K562 (cell line): ENCODE measurements around the gene PPM1N. TPM values are rescaled to one million over a fixed set of nuclear protein-coding genes. Genes with fewer than 3 reads are reported as not detected.

Experiments used
- ATAC-seq: fragments of 200-7000 bp; cut with Tn5 transposase; 3 replicates; pipeline ENCODE4 v1.9.1; 2020; ENCODE audit warnings: moderate library complexity
- BruUV-seq: library from RNA; stranded (reverse); fragments of 400-500 nt; replicated peaks from 2 replicates; lab custom pipeline; 2021; lab: Mats Ljungman, UMichigan
- CTCF ChIA-PET: fragments of 300-600 bp; formaldehyde crosslinking; extraction: SDS; loops from one replicate; lab custom pipeline; 2021; ENCODE audit warnings: low intra/inter-chr PET ratio; lab: Yijun Ruan, JAX
- POLR2A ChIA-PET: fragments of 300-600, 350-650 bp; sonication (Branson Sonifier 250); formaldehyde crosslinking; extraction: SDS; loops from one replicate; lab custom pipeline; 2021; ENCODE audit warnings: antibody characterized with exemption, inconsistent platforms; lab: Yijun Ruan, JAX
- DNase-seq, 4 experiments: peaks; one replicate each; pipeline versions ENCODE4 v3.0.0 to v3.0.0-alpha.2; 2011 to 2018; ENCODE audit warnings: low spot score in 3 of 4, mixed read lengths in 3 of 4; ENCODE audit errors: extremely low read depth in 1 of 4
- FAIRE-seq: peaks from 2 replicates; lab custom pipeline; 2011; peaks lifted over from hg19 to GRCh38; lab: Jason Lieb, UNC
- H2AFZ ChIP-seq: 2 replicates; pipeline ENCODE4 v1.6.0; 2011; ENCODE audit warnings: low read depth, low read length, control low read depth, inconsistent platforms
- H3K27ac ChIP-seq: fragments of 200-600 bp; 3 replicates; pipeline ENCODE4 v1.8.0; 2011; ENCODE audit warnings: low read depth, mild to moderate bottlenecking, control low read depth, inconsistent platforms, low read length, moderate library complexity, mixed read lengths; ENCODE audit errors: extremely low read depth
- H3K27me3 ChIP-seq, 2 experiments: fragments of 300-600 bp in 1 of 2; 2 replicates in 1 of 2; 3 replicates in 1 of 2; pipeline versions ENCODE4 v1.6.0 to v1.8.0; 2011; ENCODE audit warnings: inconsistent platforms in 2 of 2, low read length in 2 of 2, mild to moderate bottlenecking in 1 of 2, mixed read lengths in 1 of 2, moderate library complexity in 1 of 2; ENCODE audit not compliant: control insufficient read depth in 2 of 2, insufficient read depth in 2 of 2
- H3K36me3 ChIP-seq: fragments of 300-600 bp; 3 replicates; pipeline ENCODE4 v1.8.0; 2011; ENCODE audit warnings: mild to moderate bottlenecking, low read length, inconsistent platforms; ENCODE audit not compliant: control insufficient read depth, insufficient read depth
- H3K4me1 ChIP-seq, 2 experiments: fragments of 200-600 bp in 1 of 2; replicated peaks in 1 of 2; 2 replicates in 1 of 2; 3 replicates in 1 of 2; pipeline versions ENCODE4 v1.5.1 to v1.8.0; 2011; ENCODE audit warnings: inconsistent platforms in 2 of 2, low read length in 2 of 2, mild to moderate bottlenecking in 1 of 2, mixed read lengths in 1 of 2, moderate library complexity in 1 of 2; ENCODE audit not compliant: control insufficient read depth in 2 of 2, insufficient read depth in 2 of 2
- H3K4me2 ChIP-seq: 2 replicates; pipeline ENCODE4 v1.6.1; 2011; ENCODE audit warnings: low read length, control low read depth, inconsistent platforms, mixed read lengths; ENCODE audit not compliant: insufficient read depth
- H3K4me3 ChIP-seq: fragments of 200-600 bp; sonication (generic), shearing (Covaris generic); 2 replicates; pipeline ENCODE4 v1.5.1; 2016; ENCODE audit warnings: control low read depth, inconsistent platforms
- H3K79me2 ChIP-seq: fragments of 200-600 bp; 3 replicates; pipeline ENCODE4 v1.8.0; 2011; ENCODE audit warnings: low read length, inconsistent platforms; ENCODE audit not compliant: control insufficient read depth, insufficient read depth
- H3K9ac ChIP-seq, 2 experiments: 2 replicates each; pipeline versions ENCODE4 v1.6.0 to v1.6.1; 2011; ENCODE audit warnings: low read depth in 2 of 2, low read length in 2 of 2, control low read depth in 1 of 2, inconsistent platforms in 1 of 2, mild to moderate bottlenecking in 1 of 2, mixed read lengths in 1 of 2; ENCODE audit not compliant: insufficient read depth in 1 of 2
- H3K9me1 ChIP-seq: one replicate; pipeline ENCODE4 v1.6.0; 2011; ENCODE audit warnings: inconsistent platforms, mild to moderate bottlenecking, low read length, moderate library complexity; ENCODE audit not compliant: control insufficient read depth, insufficient read depth
- H3K9me3 ChIP-seq: replicated peaks from 2 replicates; pipeline ENCODE4 v1.5.1; 2011; ENCODE audit warnings: low read depth, low read length, inconsistent platforms; ENCODE audit not compliant: control insufficient read depth, insufficient read depth
- H4K20me1 ChIP-seq: replicated peaks from 2 replicates; pipeline ENCODE4 v1.6.1; 2011; ENCODE audit warnings: low read length, inconsistent platforms, mixed read lengths; ENCODE audit not compliant: control insufficient read depth, insufficient read depth
- BMI1 ChIP-seq: fragments of 150-350 bp; IDR thresholded peaks from 2 replicates; pipeline ENCODE4 v1.6.1; 2014; ENCODE audit warnings: low read length
- CBX2 ChIP-seq: fragments of 200-600 bp; sonication (generic); IDR thresholded peaks from one replicate; pipeline ENCODE4 v1.6.1; 2012; ENCODE audit warnings: mild to moderate bottlenecking, low read length, inconsistent platforms; ENCODE audit not compliant: insufficient read depth, poor library complexity, severe bottlenecking
- CREB1 ChIP-seq, 2 experiments: sonication (generic) in 1 of 2; formaldehyde crosslinking in 1 of 2; IDR thresholded peaks; 2 replicates each; pipeline versions ENCODE4 v1.6.1 to v1.8.0; 2012 to 2022; ENCODE audit warnings: inconsistent platforms in 1 of 2, mild to moderate bottlenecking in 1 of 2, missing genetic modification reagents in 1 of 2, moderate library complexity in 1 of 2
- EGR1 ChIP-seq: fragments of 450-650 bp; conservative IDR thresholded peaks from 2 replicates; pipeline ENCODE4 v1.6.1; 2017; ENCODE audit warnings: mild to moderate bottlenecking
- ELK1 ChIP-seq: sonication (generic); formaldehyde crosslinking; IDR thresholded peaks from 2 replicates; pipeline ENCODE4 v1.8.1; 2022; ENCODE audit warnings: missing genetic modification reagents
- JUND ChIP-seq, 2 experiments: IDR thresholded peaks; 2 replicates in 1 of 2; 3 replicates in 1 of 2; pipeline ENCODE4 v1.6.1; 2011; ENCODE audit warnings: borderline replicate concordance in 2 of 2, low read depth in 2 of 2, low read length in 2 of 2, improper control_type of control experiment in 1 of 2, missing biosample characterization in 1 of 2, missing genetic modification characterization in 1 of 2, missing genetic modification reagents in 1 of 2
- KLF1 ChIP-seq: fragments of 450-650 bp; IDR thresholded peaks from 2 replicates; pipeline ENCODE4 v1.6.1; 2016; ENCODE audit warnings: missing genetic modification characterization, missing compliant biosample characterization
- NRF1 ChIP-seq, 2 experiments: fragments of 450-650 bp; IDR thresholded peaks in 1 of 2; conservative IDR thresholded peaks in 1 of 2; 2 replicates each; pipeline ENCODE4 v1.6.1; 2014; ENCODE audit warnings: mild to moderate bottlenecking in 2 of 2
- POLR2B ChIP-seq: fragments of 450-650 bp; IDR thresholded peaks from 2 replicates; pipeline ENCODE4 v1.6.1; 2018; ENCODE audit warnings: low read depth; ENCODE audit not compliant: partially characterized antibody
- PRMT5 ChIP-seq: sonication (generic); formaldehyde crosslinking; IDR thresholded peaks from 2 replicates; pipeline ENCODE4 v1.5.0; 2020; ENCODE audit warnings: missing genetic modification reagents
- RBM34 ChIP-seq: fragments of 200-400 bp; formaldehyde crosslinking; IDR thresholded peaks from 2 replicates; pipeline ENCODE4 v1.6.1; 2018; ENCODE audit warnings: low read length, borderline replicate concordance; ENCODE audit not compliant: insufficient read depth
- SNAPC5 ChIP-seq: fragments of 250-450 bp; sonication (Bioruptor Pico); IDR thresholded peaks from 2 replicates; pipeline ENCODE4 v1.8.0; 2021; ENCODE audit warnings: moderate library complexity, mild to moderate bottlenecking, inconsistent platforms
- USF1 ChIP-seq: sonication (generic); formaldehyde crosslinking; IDR thresholded peaks from 2 replicates; pipeline ENCODE4 v1.9.0; 2022; ENCODE audit warnings: mild to moderate bottlenecking, missing genetic modification reagents
- ZBTB33 ChIP-seq: sonication (generic); formaldehyde crosslinking; IDR thresholded peaks from 2 replicates; pipeline ENCODE4 v1.8.1; 2023; ENCODE audit warnings: mild to moderate bottlenecking, missing genetic modification reagents
- ZNF79 ChIP-seq: fragments of 250-450 bp; sonication (Bioruptor Pico); IDR thresholded peaks from 2 replicates; pipeline ENCODE4 v1.4.0; 2020; ENCODE audit warnings: low read depth, mild to moderate bottlenecking, moderate library complexity
- WGBS: fragments of 100-300 bp; shearing (Covaris generic); methylation state at CpG from one replicate; pipeline ENCODE4 v1.1.6; 2016; ENCODE audit warnings: low coverage, mixed read lengths; ENCODE audit not compliant: insufficient coverage; ENCODE audit errors: missing lambda C conversion rate; 5-methylcytosine and 5-hydroxymethylcytosine counted together
- in situ Hi-C: fragments of 300-500 bp; cut with MboI; formaldehyde crosslinking; loops from 4 replicates; pipeline ENCODE4 v1.15.0; 2018; ENCODE audit warnings: inconsistent platforms, mixed read lengths
- intact Hi-C: fragments of 100-400 bp; cut with micrococcal nuclease; formaldehyde crosslinking; loops from 2 replicates; pipeline ENCODE4 v1.14.2; 2022
- polyA plus RNA-seq, 8 experiments: library from polyadenylated mRNA; depleted of rRNA in 4 of 8; stranded (reverse) in 5 of 8; unstranded in 3 of 8; fragments of >200 nt; fragmentation: Nextera tagmentation in 2 of 8; fragmentation: Illumina TruSeq in 1 of 8; extraction: Ambion mirVana in 2 of 8; extraction: Trizol in 1 of 8; gene quantifications; 2 replicates each; pipeline versions ENCODE4 v1.2.1 to v1.2.3, GENCODE V29; 2011 to 2014; ENCODE audit warnings: inconsistent platforms in 1 of 8, missing spikeins in 1 of 8
- total RNA-seq, 7 experiments: library from RNA; depleted of rRNA in 6 of 7; stranded (reverse); fragments of >200 nt in 6 of 7; fragmentation: Illumina TruSeq in 2 of 7; extraction: Trizol in 2 of 7; gene quantifications; 2 replicates each; pipeline versions ENCODE4 v1.2.1 to v1.2.3, GENCODE V29; 2011 to 2021; ENCODE audit warnings: low replicate concordance in 1 of 7

Gene PPM1N
- total and polyA plus RNA-seq, 9 of the 15 experiments (the other 6 are each of a cell fraction or from before 2014, with no cell fraction given): 4.5 to 15.6 (median 8.7) TPM

GRCh38 chr19:45499196-45500180, 1.2 kb downstream of the PPM1N start:
- intact Hi-C loops: no loop called here
- peak; percentile 70 to 90 (median 74) for DNase-seq
- in situ Hi-C loops: no loop called here
- no peaks in the 10 kb centered on the region for H3K9me3 ChIP-seq
- no peaks in the 10 kb centered on the region for H3K9me1 ChIP-seq
- WGBS: 39% methylated on average over 37 of the region's 37 CpGs
- H3K4me2 ChIP-seq: peak overlapping the region; percentile 68
- H3K9ac ChIP-seq: peak overlapping the region in 1 of 2 experiments; percentile 79; a peak in 2 of 4 replicates
- BruUV-seq: TSS peak; percentile 55
- CTCF ChIA-PET: no interaction called here
- POLR2A ChIA-PET: interaction anchor here (0.6 to 1.8 kb wide), 5 partner anchors 14 to 299 kb away, joined by 3 to 7 read pairs (median 3); no protein-coding TSS in a partner anchor
- peaks cover 15 to 60% of the 10 kb centered on the region in 2 experiments; a peak in 4 of 5 replicates for H3K4me1 ChIP-seq
- peaks cover 3 to 13% of the 10 kb centered on the region in 2 experiments; a peak in 3 of 5 replicates for H3K27me3 ChIP-seq
- H3K27ac ChIP-seq: no peak overlapping the region; the same call in 2 of the 3 replicates
- H3K4me3 ChIP-seq: no peak overlapping the region
- no peaks in the 10 kb centered on the region for H4K20me1 ChIP-seq
- no peaks in the 10 kb centered on the region for H3K36me3 ChIP-seq
- peak; percentile 84 for ATAC-seq
- FAIRE-seq: peak; percentile 95
- H3K79me2 ChIP-seq: no peaks in the 10 kb centered on the region
- H2AFZ ChIP-seq: peak overlapping the region; percentile 79
- 0 out of 2 replicates have a peak, but pooled peaks have one; percentile 13 for TF ChIP-seq EGR1
- no peak for TF ChIP-seq SNAPC5
- TF ChIP-seq CBX2: no peak
- TF ChIP-seq BMI1: no peak
- 0 out of 2 replicates have a peak, but pooled peaks have one; percentile 2 for TF ChIP-seq JUND (IDR thresholded peaks at IDR 0.05; ENCODE audit: borderline replicate concordance, low read depth, low read length)
- no peak for TF ChIP-seq JUND (tag; IDR thresholded peaks at IDR 0.05; ENCODE audit: borderline replicate concordance, low read depth, low read length)
- TF ChIP-seq ZNF79 (CRISPR knock-in tag): no peak
- peak; percentile 96 for TF ChIP-seq ZBTB33 (CRISPR knock-in tag)
- TF ChIP-seq POLR2B: peak; percentile 22
- TF ChIP-seq PRMT5 (CRISPR knock-in tag): peak; percentile 28; the same call in 1 of the 2 replicates
- no peak for TF ChIP-seq RBM34
- no peak for TF ChIP-seq ELK1
- TF ChIP-seq NRF1 (conservative IDR thresholded peaks at IDR 0.05 in 1 of 2, IDR thresholded peaks at IDR 0.05 in 1 of 2): 0 out of 4 replicates have a peak, but pooled peaks of 1 of the 2 experiments have one; percentile 35
- no peak for TF ChIP-seq CREB1 (IDR thresholded peaks at IDR 0.05)
- TF ChIP-seq CREB1 (CRISPR knock-in tag; IDR thresholded peaks at IDR 0.05): 0 out of 2 replicates have a peak, but pooled peaks have one; percentile 36
- TF ChIP-seq USF1 (CRISPR knock-in tag): peak; percentile 53
- TF ChIP-seq KLF1 (tag): 0 out of 2 replicates have a peak, but pooled peaks have one; percentile 23
